ENCODE measurements around the gene INMT. TPM values are rescaled to one million over a fixed set of nuclear protein-coding genes. Genes with fewer than 3 reads are reported as not detected.

Gene INMT
- polyA plus RNA-seq, 3 donors, result 2.1 to 191 (median 4.8) TPM

DNA sequence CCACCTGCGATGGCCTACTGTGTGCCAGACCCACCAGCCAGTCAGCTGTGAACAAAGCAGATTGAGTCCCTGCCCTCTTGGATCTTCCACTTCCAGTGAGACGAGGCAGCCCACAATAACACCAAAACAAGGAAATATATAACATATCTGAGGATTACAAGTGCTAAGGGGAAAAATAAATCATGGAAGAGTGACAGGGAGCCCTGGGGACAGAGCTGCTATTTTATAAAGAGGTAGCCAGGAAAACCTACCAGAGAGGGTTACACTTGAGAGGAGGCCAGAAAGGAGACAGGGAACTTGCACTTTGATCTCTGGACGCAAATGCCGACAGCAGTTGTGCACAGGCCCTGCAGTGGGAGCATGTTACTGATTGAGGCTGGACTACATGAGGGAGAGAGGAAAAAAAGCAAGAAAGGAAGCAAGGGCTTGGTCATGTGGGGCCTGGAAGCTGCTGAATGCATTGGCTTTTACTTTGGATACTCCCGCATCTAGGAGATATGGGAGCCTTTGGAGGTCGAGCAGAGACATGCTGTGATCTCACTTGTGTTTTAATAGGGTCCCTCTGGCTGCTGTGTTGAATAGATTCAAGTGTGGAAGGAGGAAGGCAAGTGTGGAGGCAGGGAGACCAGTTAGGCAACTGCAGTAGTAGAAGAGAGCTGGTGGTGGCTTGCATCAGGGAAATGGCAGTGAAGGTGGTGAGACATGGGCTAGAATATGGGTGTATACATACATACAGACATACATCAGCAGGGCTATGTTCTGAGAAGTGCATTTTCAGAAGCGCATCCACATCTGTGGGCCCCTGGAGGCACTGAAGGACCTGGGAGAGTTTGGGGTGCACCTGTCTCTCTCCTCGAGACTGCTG is 45.5 kb downstream of the INMT start:
- WGBS, 3 donors, result 57 to 67% (median 62%) methylated on average over 8 of the region's 8 CpGs
- no peak overlapping the region for H3K27ac ChIP-seq (ENCODE audit: low read depth, low read length)

DNA sequence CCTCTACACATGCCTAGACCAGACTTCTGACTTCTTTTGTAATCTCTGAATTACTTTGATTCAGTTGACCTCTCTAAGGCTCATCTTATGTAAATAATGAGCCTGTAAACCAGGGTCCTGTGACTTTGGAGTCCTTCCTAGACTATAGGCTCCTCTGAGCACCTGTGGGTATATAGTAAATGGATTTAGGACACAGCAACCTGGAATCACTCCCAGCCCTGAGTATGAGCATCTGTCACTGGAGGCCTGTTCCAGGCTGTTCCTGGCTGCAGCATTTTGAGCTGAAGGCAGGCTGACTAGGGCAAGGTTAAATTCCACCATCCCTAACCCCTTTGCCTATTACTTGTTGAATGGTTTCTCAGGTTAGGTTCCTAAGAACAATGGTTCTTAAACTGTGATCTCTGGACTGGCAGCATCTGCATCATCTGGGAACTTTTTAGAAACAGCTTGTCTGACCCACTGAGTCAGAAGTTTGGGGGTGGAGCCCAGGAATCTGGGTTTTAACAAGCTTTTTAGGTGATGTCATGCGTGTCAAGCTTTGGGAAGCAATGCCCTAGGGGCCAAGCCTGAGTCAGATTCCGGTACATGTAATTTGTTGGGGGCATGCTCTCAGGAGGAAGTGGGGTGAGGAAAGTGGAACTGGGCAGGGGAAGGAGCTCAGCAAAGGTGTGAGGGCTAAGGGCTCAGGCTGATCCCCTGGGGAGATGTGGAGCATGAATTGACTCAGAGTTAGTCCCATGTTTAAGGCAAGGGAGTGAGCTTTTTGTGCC is 47.5 kb downstream of the INMT start:
- no peak overlapping the region for H3K27ac ChIP-seq (ENCODE audit: low read depth, low read length)
- 37 to 87% (median 43%) methylated on average over 2 of the region's 2 CpGs for WGBS, 3 donors

DNA sequence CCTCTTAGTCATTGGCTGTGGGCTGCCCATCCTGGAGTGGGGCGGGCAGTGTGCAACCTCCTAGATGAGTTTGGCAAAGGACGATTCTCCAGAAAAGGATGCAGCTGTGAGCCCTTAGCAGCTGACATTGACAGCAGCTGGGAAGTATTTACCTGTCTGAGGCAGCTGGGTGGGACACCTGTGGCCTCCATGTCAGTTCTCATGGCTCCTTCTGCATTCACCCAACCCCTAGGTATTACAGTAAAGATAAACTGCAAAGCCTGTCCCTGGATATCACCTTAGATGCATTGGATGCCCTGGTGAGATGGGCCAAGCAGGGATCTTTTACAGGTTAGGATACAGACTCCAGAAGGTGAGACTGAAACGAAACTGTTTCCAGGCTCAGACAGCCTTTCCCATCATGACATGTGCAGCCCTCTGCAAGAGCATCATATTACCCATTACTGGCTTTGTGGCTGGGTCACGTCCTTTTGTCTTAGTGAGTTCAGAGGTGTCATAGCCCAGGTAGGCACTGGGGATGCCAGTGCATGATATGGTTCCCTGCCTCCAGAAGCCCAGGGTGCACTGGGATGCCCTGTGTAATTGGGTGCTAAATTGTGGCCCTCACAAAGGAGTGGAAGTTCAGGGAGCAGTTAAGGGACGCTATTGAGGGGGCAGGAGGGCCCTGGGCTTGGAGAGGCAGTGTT is 48.2 kb downstream of the INMT start:
- H3K27ac ChIP-seq (ENCODE audit: low read depth, low read length), result no peak overlapping the region
- WGBS, 3 donors, result 73 to 78% (median 75%) methylated on average over 5 of the region's 5 CpGs

DNA sequence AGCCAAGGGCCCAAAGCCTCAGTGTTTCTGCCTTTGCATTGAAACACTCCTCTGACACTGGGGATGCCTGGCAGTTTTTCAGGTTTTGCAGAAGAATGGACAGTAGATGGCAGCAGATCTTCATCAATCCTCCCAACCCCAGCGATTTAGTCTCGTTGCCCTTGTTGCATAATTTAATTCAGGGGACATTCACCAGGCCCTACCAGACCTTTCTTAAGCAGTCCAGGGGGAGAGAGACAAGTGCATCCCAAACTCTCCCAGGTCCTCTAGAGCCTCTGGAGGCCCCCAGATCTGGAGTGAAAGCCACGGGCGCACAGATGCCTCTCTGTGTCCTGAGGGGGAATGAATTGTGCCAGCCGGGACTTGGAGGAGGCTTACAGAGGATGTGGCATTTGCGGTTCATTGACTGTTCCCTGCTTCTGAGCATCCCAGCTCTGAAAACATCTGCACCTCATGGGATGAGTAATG is 48.9 kb downstream of the INMT start:
- no peak overlapping the region for H3K27ac ChIP-seq (ENCODE audit: low read depth, low read length)
- 40 to 57% (median 45%) methylated on average over 6 of the region's 6 CpGs for WGBS, 3 donors

DNA sequence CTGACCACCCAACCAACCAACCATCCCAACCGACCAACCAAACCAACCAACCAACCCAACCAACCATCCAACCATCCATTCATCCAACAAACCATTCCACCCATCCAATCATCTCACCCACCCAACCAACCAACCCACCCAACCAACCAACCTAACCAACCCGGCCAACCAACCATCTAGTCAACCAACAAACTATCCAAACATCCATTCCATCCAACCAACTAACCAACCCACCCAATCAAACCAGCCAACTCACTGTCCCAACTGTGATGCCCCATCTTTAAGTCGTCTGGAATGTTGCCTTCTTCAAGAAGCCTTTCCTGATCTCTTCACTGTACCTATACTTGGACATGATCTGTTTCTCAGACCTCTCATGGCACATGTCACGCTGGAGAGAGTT is 50.9 kb downstream of the INMT start:
- H3K27ac ChIP-seq (ENCODE audit: low read depth, low read length), result no peak overlapping the region
- 85 to 98% (median 94%) methylated on average over 4 of the region's 4 CpGs for WGBS, 3 donors

DNA sequence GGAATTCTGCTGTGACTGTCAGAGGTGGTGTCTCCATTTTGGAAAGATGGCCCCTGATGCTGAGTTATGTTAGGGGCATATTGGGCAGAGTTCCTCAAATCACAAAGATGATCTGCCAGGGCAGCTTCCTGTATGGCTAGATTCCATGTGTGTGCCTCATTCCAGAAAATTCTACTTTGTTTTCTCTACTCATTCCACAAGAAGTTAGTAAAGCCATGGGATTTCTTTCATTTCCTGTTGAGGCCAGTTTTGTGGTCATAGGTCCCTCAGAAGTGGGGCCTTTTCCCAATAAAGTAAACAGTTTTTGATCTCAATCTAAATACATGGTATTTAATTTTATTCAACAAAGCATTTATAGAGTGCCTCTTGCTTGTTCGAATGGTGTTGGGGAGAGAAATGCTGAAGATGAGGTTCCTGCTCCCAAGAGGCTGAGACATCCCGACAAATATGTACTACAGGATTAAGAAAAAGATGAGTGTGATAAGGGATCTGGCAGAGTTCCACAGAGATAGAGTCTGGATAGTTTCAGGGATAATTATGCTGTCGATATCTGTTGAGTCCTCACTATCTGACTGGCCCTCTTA is 52.2 kb downstream of the INMT start:
- no peak overlapping the region for H3K27ac ChIP-seq (ENCODE audit: low read depth, low read length)
- 50 to 79% (median 68%) methylated on average over 3 of the region's 3 CpGs for WGBS, 3 donors

DNA sequence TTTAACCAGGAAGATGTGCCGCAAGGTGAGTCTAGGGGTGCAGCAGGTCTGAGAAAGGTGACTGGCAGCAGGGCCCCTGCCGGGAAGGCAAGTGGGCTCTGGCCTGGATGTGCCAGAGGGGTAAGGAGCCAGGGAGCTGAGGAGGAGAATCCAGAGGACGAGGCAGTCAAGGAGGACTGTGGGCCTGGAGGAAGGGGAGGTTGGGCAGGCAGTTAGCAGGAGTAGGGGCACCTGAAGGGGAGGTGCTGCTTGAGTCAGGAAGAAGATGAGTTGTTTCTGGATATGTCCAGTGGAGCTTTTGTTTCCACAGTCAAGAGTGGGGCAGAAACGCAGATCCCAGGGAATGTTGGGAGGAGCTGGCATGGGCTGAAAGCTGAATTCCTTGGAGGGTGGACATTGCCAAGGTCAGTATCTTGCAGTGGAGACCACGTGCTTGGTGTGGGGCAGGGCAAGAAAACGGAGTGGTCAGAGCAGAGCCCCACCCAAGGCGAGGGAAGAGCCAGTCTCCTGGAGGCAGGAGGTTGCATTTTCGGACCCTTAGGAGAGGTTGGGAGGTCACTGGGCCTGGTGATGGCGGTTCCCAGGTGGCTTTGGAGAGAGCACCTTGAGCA is 53.3 kb downstream of the INMT start:
- WGBS, 3 donors, result 80 to 85% (median 81%) methylated on average over 9 of the region's 9 CpGs
- no peak overlapping the region for H3K27ac ChIP-seq (ENCODE audit: low read depth, low read length)

DNA sequence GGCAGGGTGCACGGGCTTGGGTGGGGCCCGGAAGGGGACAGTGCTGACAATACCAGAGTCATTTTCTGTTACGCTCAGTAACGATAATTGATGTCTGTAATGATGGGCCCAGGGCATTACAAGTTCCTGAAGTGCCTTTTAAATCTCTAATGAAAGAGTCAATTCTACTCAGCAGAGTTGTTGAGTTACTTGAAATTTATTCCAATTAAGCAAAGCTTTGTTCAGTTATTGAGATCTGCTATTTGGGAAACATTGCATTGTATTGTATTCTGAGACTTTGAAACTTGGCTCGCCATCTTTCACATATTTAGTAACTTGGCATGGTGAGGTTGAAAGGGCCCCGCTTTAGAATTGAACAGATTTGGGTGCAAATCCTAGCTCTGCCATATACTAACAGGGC is 54.0 kb downstream of the INMT start:
- WGBS, 3 donors, result 90 to 93% (median 91%) methylated on average over 6 of the region's 6 CpGs
- no peak overlapping the region for H3K27ac ChIP-seq (ENCODE audit: low read depth, low read length)

Other genes with a start within 250 kb of the INMT start
- gene GGCT, start 247.3 kb upstream of the INMT start, polyA plus RNA-seq, result 100 to 1,000 TPM in 2 of 3 donors, 10 to 100 TPM in 1; 33.3 to 242 (median 148) TPM
- 10 to 100 TPM; 56.2 to 67.9 (median 58.4) TPM for gene GARS1, start 157.3 kb upstream of the INMT start, polyA plus RNA-seq
- gene CRHR2, start 69.7 kb upstream of the INMT start, polyA plus RNA-seq, result 1 to 10 TPM in 1 of 3 donors, under 1 TPM in 2; 0.21 to 1.1 (median 0.22) TPM
- 1 to 10 TPM; 2.5 to 3.6 (median 2.5) TPM for gene MINDY4, start 19.3 kb downstream of the INMT start, polyA plus RNA-seq
- 100 to 1,000 TPM; 125 to 256 (median 173) TPM for gene AQP1, start 159.7 kb downstream of the INMT start, polyA plus RNA-seq
- gene GHRHR, start 211.8 kb downstream of the INMT start, polyA plus RNA-seq, result under 1 TPM in 1 of 3 donors, not detected in 2; 0.12 TPM